Measurements from ENCODE around the gene C17orf67.
"Not testable (repeated sequence)": the region's sequence is repeated elsewhere in the genome, so short reads cannot be mapped to it uniquely, and the experiment has no call there.

C17orf67 gene

GRCh38 chr17:56773124-56773523 is 60.6 kb downstream of the C17orf67 start:
- no peak for DNase-seq (ENCODE audit: low read depth in 2 of 2)

DNA sequence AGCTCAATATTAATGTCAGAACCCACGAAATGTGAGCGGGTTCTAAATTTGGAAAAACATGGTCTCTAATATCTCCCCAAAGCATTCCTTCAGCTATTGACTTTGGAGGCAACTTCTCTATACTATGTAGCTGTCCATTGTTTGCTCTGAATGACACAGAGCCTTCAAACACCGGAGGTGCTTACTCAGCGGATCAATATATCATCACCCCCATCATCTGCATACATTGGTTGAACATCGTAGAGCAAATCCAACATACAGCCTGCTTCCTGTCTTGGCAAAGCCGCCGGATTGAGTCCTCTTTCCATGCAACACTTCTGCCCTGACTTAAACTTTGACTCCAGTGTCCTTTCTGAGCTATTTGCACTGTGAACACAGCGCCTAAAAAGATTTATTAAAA is 61.3 kb downstream of the C17orf67 start:
- no peak for DNase-seq (ENCODE audit: low read depth in 2 of 2)

DNA sequence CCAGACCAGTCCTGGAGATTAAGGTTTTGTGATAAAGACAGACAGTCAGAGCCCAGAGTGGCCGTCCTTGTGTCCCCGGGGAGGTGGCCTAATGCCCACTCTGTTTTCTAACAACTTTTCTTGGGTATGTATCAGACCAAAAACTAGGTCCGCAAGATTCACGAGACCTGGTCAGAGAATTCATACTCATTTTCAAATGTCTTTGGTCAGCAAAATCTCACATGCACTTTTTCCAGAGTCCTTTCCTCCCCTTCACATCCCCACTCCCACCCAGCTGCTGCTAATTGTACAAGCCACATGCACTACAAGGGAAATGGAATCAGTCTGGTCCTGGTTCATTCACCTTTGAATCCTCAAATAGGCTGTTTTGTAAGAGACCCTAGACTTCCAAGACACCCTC is 61.7 kb downstream of the C17orf67 start:
- no peak for DNase-seq (ENCODE audit: low read depth in 2 of 2)

GRCh38 chr17:56771563-56771962 is 62.2 kb downstream of the C17orf67 start:
- no peak for DNase-seq (ENCODE audit: low read depth in 2 of 2)

DNA sequence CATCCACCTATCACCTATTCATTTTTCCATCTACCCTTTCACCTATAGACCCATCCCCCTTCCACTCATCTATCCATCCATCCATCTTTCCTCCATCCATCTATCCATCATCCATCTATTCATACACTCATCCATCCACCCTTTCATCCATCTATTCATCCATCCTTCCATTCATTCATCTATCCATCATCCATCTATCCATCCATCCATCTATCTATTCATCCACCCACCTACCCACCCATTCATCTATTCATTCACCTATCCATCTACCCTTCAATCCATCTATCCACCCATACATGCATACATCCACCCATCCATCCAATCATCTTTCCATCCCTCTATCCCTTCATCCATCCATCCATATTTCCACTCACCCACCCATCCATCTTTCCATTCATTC is 63.3 kb downstream of the C17orf67 start:
- DNase-seq (ENCODE audit: low read depth in 2 of 2) = no peak

GRCh38 chr17:56765449-56765848 is 68.3 kb downstream of the C17orf67 start:
- no peak for DNase-seq (ENCODE audit: low read depth in 2 of 2)

- no peak for DNase-seq (ENCODE audit: low read depth in 2 of 2)
Measured at GRCh38 chr17:56762988-56763387, 70.7 kb downstream of the C17orf67 start.

GRCh38 chr17:56762144-56762543 is 71.6 kb downstream of the C17orf67 start:
- no peak for DNase-seq (ENCODE audit: low read depth in 2 of 2)

GRCh38 chr17:56761387-56761786 is 72.3 kb downstream of the C17orf67 start:
- DNase-seq (ENCODE audit: low read depth in 2 of 2) = no peak

DNA sequence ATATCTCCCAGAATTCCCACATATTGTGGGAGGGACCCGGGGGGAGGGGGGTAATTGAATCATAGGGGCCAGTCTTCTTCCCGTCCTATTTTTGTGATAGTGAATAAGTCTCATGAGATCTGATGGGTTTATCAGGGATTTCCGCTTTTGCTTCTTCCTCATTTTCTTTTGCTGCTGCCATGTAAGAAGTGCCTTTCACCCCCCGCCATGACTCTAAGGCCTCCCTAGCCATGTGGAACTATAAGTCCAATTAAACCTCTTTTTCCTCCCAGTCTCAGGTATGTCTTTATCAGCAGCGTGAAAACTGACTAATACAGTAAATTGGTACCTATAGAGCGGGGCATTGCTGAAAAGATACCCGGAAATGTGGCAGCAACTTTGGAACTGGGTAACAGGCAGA is 76.1 kb downstream of the C17orf67 start:
- DNase-seq (ENCODE audit: low read depth in 2 of 2) = not testable (repeated sequence)

- DNase-seq (ENCODE audit: low read depth in 2 of 2) = peak; percentile 73 to 75
Measured at GRCh38 chr17:56756536-56756935, 77.2 kb downstream of the C17orf67 start.

DNA sequence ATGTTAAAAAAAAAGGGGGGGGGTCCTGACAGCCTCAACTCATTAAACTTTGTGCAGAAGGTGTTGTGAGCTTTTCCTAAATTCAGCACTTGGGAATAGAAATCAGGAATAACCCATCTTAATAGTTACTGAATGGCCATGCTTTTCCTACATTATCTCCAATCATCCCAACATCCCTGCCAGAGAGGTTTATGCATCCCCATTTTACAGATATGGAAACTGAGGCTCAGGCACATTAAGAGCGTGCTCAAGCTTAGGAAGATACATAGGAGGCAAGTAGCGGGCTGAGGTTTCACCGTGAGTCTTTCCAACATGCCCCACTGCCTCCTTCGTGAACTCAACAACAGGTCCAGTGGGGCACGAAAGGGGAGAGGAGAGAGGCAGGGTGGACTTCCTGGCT is 78.4 kb downstream of the C17orf67 start:
- DNase-seq (ENCODE audit: low read depth in 2 of 2) = no peak

- no peak for DNase-seq (ENCODE audit: low read depth in 2 of 2)
Measured at GRCh38 chr17:56754523-56755208, 79.1 kb downstream of the C17orf67 start.

DNA sequence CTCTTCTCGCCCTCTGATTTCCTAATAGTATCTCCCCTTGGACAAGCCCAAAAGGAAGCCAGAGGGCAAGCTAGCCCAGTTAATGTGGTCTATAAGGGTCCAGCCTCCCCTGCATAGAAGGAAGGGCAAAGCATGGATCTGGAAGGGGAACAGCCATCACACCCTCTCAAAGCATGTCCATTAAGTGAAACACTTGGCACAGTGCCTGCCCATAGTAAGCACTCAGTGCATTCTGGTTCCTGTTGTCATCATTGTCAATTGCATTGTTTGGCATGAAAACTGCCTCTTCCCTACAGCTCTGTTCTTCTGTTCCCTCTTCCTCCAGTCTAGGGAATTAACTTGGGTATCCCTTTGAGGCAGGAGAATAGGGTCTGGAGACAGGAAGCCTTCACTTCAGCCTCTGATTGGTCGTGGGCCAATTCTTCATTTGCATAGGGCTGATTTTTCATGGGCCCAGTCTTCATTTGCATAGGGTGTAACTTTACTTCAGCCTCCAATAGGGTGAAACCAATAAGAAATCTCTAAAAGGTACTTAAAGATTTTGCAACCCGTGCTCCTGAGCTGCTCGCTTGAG is 81.4 kb downstream of the C17orf67 start:
- DNase-seq (ENCODE audit: low read depth in 2 of 2) = no peak

DNA sequence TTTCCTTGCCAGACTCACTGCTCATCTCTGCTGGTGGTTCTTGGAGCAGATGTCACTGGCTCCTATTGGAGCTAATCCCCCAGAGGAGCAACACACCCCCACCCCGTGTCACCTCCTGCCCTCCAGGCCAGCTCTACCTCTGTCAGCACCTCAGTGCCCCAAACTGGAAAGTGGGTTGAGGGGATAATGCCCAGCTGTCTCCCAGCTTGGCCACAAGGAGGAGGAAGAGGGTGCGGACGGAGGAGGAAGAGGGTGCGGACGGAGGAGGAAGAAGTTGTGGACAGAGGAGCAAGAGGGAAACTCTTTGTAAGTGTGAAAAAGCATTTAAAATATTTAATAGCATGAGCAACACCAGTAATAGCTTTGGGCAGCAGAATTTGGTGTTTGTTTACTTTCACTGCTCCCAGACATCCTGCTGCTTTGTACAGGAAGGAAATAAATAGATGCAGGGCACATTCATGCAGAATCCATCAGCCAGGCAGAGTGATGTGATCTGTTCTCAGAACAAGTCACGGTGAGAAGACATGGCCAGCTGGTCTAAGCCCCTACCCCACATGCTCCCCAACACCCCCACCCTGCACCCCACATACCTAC is 82.5 kb downstream of the C17orf67 start:
- no peak for DNase-seq (ENCODE audit: low read depth in 2 of 2)

DNA sequence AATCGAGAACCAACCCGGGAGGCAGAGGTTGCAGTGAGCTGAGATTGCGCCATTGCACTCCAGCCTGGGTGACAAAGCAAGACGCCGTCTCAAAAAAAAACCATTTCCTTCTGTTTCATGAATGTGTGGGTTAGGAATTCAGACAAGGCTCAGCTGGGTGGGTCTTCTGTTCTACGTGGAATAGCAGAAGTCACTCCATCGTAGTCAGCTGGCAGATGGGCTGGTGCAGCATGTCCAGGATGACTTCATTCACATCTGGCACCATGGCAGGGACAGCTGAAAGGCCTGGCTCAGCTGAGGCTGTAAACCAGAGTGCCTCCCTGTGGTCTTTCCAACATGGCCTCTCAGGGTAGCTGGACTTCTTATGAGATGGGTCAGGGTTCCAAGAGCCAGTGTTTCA is 89.0 kb downstream of the C17orf67 start:
- no peak for DNase-seq (ENCODE audit: low read depth in 2 of 2)

DNA sequence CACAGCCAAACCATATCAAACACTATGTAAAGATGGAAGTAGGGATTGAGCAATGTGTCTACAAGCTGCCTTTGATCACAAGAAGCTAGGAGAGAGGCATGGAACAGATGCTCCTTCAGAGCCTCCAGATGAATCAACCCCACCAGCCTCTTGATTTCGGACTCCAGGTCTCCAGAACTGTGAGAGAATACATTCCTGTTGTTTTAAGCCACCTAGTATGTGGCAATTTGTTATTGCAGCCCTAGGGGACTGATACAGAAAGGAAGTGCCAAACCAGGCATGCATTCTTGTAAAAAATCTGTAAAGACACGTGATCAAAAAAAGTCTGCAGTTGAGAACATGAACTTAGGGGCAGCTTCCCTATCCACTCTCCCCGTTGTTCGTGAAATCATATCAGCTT is 91.1 kb downstream of the C17orf67 start:
- DNase-seq (ENCODE audit: low read depth in 2 of 2) = no peak
